ENCODE results near the gene OR1E1. TPM values are rescaled to one million over a fixed set of nuclear protein-coding genes. Genes with fewer than 3 reads are reported as not detected.

The OR1E1 gene
- total and polyA plus RNA-seq, 2 of the 4 experiments (the other 2 are of a cell fraction) = not detected

DNA sequence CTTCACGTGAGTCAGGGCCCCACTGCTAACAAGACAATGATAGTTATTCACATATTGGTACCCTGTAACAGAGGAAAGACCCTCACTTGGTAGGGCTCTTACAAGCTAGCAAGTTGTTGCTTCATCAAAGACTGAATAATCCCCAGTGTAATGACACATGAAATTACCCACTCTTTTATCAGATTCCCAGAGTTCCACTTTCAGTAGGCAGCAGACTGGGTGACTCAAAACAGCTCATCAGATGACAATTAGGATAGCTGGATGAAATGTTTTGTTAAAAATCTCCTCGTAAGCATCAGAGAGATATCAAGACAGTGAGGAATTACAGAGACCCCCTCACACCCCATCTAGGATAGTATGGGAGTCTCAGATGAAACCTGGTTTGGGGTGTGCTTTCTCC is 42.2 kb upstream of the OR1E1 start:
- Histone ChIP-seq H3K79me1 (ENCODE audit: low read depth in 1 of 2, low read length in 2 of 2) (no peaks in the 10 kb centered on the region), H3K4me1 (ENCODE audit: control insufficient read depth, insufficient read depth, low read length) (no peaks in the 10 kb centered on the region), H3K9ac (ENCODE audit: low read depth, low read length) (no peak overlapping the region), H4K8ac (ENCODE audit: low read depth in 2 of 2, low read length in 2 of 2) (no peak overlapping the region), H2BK120ac (ENCODE audit: low read depth, low read length) (no peak overlapping the region), H3K56ac (ENCODE audit: extremely low read depth, insufficient read depth, low read length) (no peak overlapping the region), H4K20me1 (ENCODE audit: insufficient read depth, low read length) (no peaks in the 10 kb centered on the region), H2AK9ac (replicated peaks; ENCODE audit: low read depth, low read length, poor library complexity) (no peak overlapping the region), H2BK20ac (ENCODE audit: low read depth, low read length) (no peak overlapping the region), H3K14ac (replicated peaks; ENCODE audit: low read depth, low read length) (no peak overlapping the region), H2AFZ (replicated peaks; ENCODE audit: low read length, poor library complexity) (no peak overlapping the region), H3K4ac (ENCODE audit: low read depth, low read length) (no peak overlapping the region), H3K23ac (ENCODE audit: low read depth, low read length) (no peak overlapping the region), H2BK5ac (ENCODE audit: low read depth, low read length, poor library complexity, severe bottlenecking) (no peak overlapping the region), H3K27me3 (ENCODE audit: control insufficient read depth, insufficient read depth, low read length) (no peaks in the 10 kb centered on the region), H3K4me3 (ENCODE audit: insufficient read depth, low read depth, low read length) (no peak overlapping the region), H3K27ac (ENCODE audit: insufficient read depth, low read length) (no peak overlapping the region), H3K9me3 (ENCODE audit: control insufficient read depth, insufficient read depth, low read length) (peaks cover 3% of the 10 kb centered on the region; the same call in 1 of the 2 replicates), H3K18ac (ENCODE audit: low read depth, low read length) (no peak overlapping the region), H3K9me1 (ENCODE audit: insufficient read depth, low read length) (no peaks in the 10 kb centered on the region), H3K4me2 (ENCODE audit: low read depth, low read length) (no peak overlapping the region), H2AK5ac (ENCODE audit: low read depth, low read length) (no peak overlapping the region), H4K91ac (ENCODE audit: insufficient read depth, low read depth, low read length) (no peak overlapping the region), H4K5ac (ENCODE audit: low read depth, low read length) (no peak overlapping the region), H3K36me3 (ENCODE audit: control insufficient read depth, insufficient read depth, low read length) (no peaks in the 10 kb centered on the region), H2BK15ac (ENCODE audit: low read depth, low read length) (no peak overlapping the region)
- no CpG with 5 or more reads among the region's 2 CpGs for WGBS, 2 experiments (ENCODE audit: extremely low coverage in 2 of 2, insufficient read length in 1 of 2)
- dilution Hi-C loops (cut with HindIII; ENCODE audit: low sequenced_read_pairs, unreplicated experiment) = no loop called here
- intact Hi-C loops (cut with micrococcal nuclease) = no loop called here
- DNase-seq (no peak), ATAC-seq (ENCODE audit: low read depth) (no peak)
- TF ChIP-seq POLR2A (IDR thresholded peaks at IDR 0.05; ENCODE audit: low read depth, low read length) = no peak
- no peak for TF ChIP-seq MAZ (IDR thresholded peaks at IDR 0.05; ENCODE audit: borderline replicate concordance, low read depth, low read length)
- TF ChIP-seq RFX5 (IDR thresholded peaks at IDR 0.05; ENCODE audit: low read depth, low read length) = no peak
- TF ChIP-seq CHD1 (IDR thresholded peaks at IDR 0.05; ENCODE audit: low read depth, low read length) = no peak
- no peak for TF ChIP-seq CEBPB (IDR thresholded peaks at IDR 0.05; ENCODE audit: low read depth, low read length)
- no peak for TF ChIP-seq RAD21 (IDR thresholded peaks at IDR 0.05; ENCODE audit: low read length)
- CTCF ChIA-PET = no interaction called here
- BruUV-seq (replicated peaks) = no TSS peak
- POLR2A ChIA-PET (ENCODE audit: unreplicated experiment) = no interaction called here
- in situ Hi-C loops (cut with MboI; ENCODE audit: low sequenced_read_pairs) = no loop called here
